Measurements from ENCODE around the gene MFAP1. TPM values are rescaled to one million over a fixed set of nuclear protein-coding genes. Genes with fewer than 3 reads are reported as not detected.
"Not testable (repeated sequence)": the region's sequence is repeated elsewhere in the genome, so short reads cannot be mapped to it uniquely, and the experiment has no call there.

MFAP1 gene
- polyA plus RNA-seq, 1 donor from 2014 or later = 37.7 TPM

DNA sequence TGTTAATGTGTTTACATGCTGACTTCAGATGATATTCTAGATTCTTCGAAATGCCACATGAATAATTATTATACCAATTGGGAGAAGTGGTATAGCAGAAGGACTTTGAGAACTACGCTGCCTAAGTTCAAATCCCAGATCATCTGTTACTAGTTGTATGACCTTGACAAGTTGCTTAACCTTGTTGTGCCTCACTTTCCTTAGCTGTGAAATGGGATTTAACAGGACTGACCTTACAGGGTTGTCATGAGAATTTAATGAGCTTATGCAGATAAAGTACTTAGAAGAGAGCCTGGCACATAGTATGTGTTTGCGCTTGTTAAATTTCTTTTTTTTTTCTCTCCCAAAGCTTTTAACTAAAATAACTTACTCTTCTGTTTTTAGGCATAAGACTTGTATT is 26.8 kb upstream of the MFAP1 start:
- no peaks in the 10 kb centered on the region for H3K79me2 ChIP-seq (replicated peaks; ENCODE audit: insufficient read depth, low read length)
- no peaks in the 10 kb centered on the region for H3K9me3 ChIP-seq (ENCODE audit: low read length)
- no peak overlapping the region for H3K27ac ChIP-seq (ENCODE audit: low read length)
- no peaks in the 10 kb centered on the region for H4K20me1 ChIP-seq (ENCODE audit: insufficient read depth)
- no peaks in the 10 kb centered on the region for H3K36me3 ChIP-seq (ENCODE audit: insufficient read depth, low read length)
- H3K4me3 ChIP-seq (ENCODE audit: low read length) = no peak overlapping the region
- H3K27me3 ChIP-seq (ENCODE audit: insufficient read depth, low read depth, low read length) = no peaks in the 10 kb centered on the region
- H3K9ac ChIP-seq (ENCODE audit: low read length) = no peak overlapping the region
- H2AFZ ChIP-seq (ENCODE audit: low read depth, low read length) = no peak overlapping the region
- H3F3A ChIP-seq (ENCODE audit: insufficient read depth, low read length, poor library complexity, severe bottlenecking) = no peaks in the 10 kb centered on the region
- H3K4me2 ChIP-seq (ENCODE audit: low read length) = no peak overlapping the region
- no peak for TF ChIP-seq POLR2AphosphoS5 (IDR thresholded peaks at IDR 0.05)
- TF ChIP-seq, protein P1, sequence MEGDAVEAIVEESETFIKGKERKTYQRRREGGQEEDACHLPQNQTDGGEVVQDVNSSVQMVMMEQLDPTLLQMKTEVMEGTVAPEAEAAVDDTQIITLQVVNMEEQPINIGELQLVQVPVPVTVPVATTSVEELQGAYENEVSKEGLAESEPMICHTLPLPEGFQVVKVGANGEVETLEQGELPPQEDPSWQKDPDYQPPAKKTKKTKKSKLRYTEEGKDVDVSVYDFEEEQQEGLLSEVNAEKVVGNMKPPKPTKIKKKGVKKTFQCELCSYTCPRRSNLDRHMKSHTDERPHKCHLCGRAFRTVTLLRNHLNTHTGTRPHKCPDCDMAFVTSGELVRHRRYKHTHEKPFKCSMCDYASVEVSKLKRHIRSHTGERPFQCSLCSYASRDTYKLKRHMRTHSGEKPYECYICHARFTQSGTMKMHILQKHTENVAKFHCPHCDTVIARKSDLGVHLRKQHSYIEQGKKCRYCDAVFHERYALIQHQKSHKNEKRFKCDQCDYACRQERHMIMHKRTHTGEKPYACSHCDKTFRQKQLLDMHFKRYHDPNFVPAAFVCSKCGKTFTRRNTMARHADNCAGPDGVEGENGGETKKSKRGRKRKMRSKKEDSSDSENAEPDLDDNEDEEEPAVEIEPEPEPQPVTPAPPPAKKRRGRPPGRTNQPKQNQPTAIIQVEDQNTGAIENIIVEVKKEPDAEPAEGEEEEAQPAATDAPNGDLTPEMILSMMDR (IDR thresholded peaks at IDR 0.05; ENCODE audit: poor library complexity, severe bottlenecking) = no peak
- no peak for TF ChIP-seq MXI1 (conservative IDR thresholded peaks at IDR 0.05; ENCODE audit: poor library complexity, severe bottlenecking)
- TF ChIP-seq, protein P2, sequence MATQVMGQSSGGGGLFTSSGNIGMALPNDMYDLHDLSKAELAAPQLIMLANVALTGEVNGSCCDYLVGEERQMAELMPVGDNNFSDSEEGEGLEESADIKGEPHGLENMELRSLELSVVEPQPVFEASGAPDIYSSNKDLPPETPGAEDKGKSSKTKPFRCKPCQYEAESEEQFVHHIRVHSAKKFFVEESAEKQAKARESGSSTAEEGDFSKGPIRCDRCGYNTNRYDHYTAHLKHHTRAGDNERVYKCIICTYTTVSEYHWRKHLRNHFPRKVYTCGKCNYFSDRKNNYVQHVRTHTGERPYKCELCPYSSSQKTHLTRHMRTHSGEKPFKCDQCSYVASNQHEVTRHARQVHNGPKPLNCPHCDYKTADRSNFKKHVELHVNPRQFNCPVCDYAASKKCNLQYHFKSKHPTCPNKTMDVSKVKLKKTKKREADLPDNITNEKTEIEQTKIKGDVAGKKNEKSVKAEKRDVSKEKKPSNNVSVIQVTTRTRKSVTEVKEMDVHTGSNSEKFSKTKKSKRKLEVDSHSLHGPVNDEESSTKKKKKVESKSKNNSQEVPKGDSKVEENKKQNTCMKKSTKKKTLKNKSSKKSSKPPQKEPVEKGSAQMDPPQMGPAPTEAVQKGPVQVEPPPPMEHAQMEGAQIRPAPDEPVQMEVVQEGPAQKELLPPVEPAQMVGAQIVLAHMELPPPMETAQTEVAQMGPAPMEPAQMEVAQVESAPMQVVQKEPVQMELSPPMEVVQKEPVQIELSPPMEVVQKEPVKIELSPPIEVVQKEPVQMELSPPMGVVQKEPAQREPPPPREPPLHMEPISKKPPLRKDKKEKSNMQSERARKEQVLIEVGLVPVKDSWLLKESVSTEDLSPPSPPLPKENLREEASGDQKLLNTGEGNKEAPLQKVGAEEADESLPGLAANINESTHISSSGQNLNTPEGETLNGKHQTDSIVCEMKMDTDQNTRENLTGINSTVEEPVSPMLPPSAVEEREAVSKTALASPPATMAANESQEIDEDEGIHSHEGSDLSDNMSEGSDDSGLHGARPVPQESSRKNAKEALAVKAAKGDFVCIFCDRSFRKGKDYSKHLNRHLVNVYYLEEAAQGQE (IDR thresholded peaks at IDR 0.05; ENCODE audit: borderline replicate concordance) = no peak
- H3K9me2 ChIP-seq (ENCODE audit: insufficient read depth, low read length) = no peaks in the 10 kb centered on the region

DNA sequence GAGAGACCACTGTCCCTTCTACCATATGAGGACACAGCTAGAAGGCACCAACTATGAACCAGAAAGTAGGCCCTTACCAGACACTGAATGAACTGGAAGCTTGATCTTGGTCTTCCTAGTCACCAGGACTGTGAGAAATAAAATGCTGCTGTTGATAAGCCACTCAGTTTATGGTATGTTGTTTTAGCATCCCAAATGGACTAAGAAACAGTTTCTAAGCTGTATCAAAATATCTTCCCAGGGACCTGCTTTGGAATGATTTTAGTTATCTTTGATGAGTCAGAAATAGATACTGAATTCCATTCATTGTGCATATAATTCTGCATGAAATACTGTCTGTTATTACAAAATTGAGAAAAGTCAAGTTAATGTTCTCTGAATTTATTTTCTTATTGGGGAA is 20.9 kb upstream of the MFAP1 start:
- no peaks in the 10 kb centered on the region for H4K20me1 ChIP-seq (ENCODE audit: insufficient read depth)
- H3K9me2 ChIP-seq (ENCODE audit: insufficient read depth, low read length) = no peaks in the 10 kb centered on the region
- H3K36me3 ChIP-seq (ENCODE audit: insufficient read depth, low read length) = no peaks in the 10 kb centered on the region
- TF ChIP-seq SMC3 (conservative IDR thresholded peaks at IDR 0.05; ENCODE audit: poor library complexity) (no peak), TAF1 (IDR thresholded peaks at IDR 0.05; ENCODE audit: low read depth) (no peak), RAD21 (conservative IDR thresholded peaks at IDR 0.05) (no peak), POLR2AphosphoS5 (IDR thresholded peaks at IDR 0.05) (no peak), EP300 (conservative IDR thresholded peaks at IDR 0.05; ENCODE audit: poor library complexity, severe bottlenecking) (no peak), MXI1 (conservative IDR thresholded peaks at IDR 0.05; ENCODE audit: poor library complexity, severe bottlenecking) (no peak), EZH2 (IDR thresholded peaks at IDR 0.05; ENCODE audit: borderline replicate concordance, insufficient read depth, low read length, poor library complexity, severe bottlenecking) (no peak)
- TF ChIP-seq, protein P1 (IDR thresholded peaks at IDR 0.05; ENCODE audit: poor library complexity, severe bottlenecking) = no peak
- TF ChIP-seq, protein P2 (IDR thresholded peaks at IDR 0.05; ENCODE audit: borderline replicate concordance) = no peak
- H3F3A ChIP-seq (ENCODE audit: insufficient read depth, low read length, poor library complexity, severe bottlenecking) = no peaks in the 10 kb centered on the region
- H3K9me3 ChIP-seq (ENCODE audit: low read length) = no peaks in the 10 kb centered on the region
- no peaks in the 10 kb centered on the region for H3K79me2 ChIP-seq (replicated peaks; ENCODE audit: insufficient read depth, low read length)
- H3K27ac ChIP-seq (ENCODE audit: low read length) = no peak overlapping the region
- H3K27me3 ChIP-seq (ENCODE audit: insufficient read depth, low read depth, low read length) = no peaks in the 10 kb centered on the region
- H3K4me2 ChIP-seq (ENCODE audit: low read length) = no peak overlapping the region
- no peak overlapping the region for H3K4me3 ChIP-seq (ENCODE audit: low read length)
- H2AFZ ChIP-seq (ENCODE audit: low read depth, low read length) = no peak overlapping the region
- no peak overlapping the region for H3K9ac ChIP-seq (ENCODE audit: low read length)

DNA sequence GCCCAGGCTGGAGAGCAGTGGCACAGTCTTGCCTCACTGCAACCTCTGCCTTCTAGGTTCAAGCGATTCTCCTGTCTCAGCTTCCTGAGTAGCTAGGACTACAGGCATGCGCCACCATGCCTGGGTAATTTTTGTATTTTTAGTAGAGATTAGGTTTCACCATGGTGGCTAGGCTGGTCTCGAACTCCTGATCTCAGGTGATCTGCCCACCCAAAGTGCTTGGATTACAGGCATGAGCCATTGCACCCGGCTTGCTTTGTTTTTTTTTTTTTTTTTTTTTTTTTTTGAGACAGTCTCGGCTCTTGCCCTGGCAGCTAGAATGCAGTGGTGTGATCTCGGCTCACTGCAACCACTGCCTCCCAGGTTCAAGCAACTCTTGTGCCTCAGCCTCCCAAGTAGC is 8.0 kb upstream of the MFAP1 start:
- H4K20me1 ChIP-seq (ENCODE audit: insufficient read depth); H3K79me2 ChIP-seq (replicated peaks; ENCODE audit: insufficient read depth, low read length); H3K9ac ChIP-seq (ENCODE audit: low read length); H3K36me3 ChIP-seq (ENCODE audit: insufficient read depth, low read length); H3K27me3 ChIP-seq (ENCODE audit: insufficient read depth, low read depth, low read length); H3K9me2 ChIP-seq (ENCODE audit: insufficient read depth, low read length); H3K4me3 ChIP-seq (ENCODE audit: low read length); H3K4me2 ChIP-seq (ENCODE audit: low read length); H3F3A ChIP-seq (ENCODE audit: insufficient read depth, low read length, poor library complexity, severe bottlenecking); H2AFZ ChIP-seq (ENCODE audit: low read depth, low read length); H3K27ac ChIP-seq (ENCODE audit: low read length); H3K9me3 ChIP-seq (ENCODE audit: low read length): not testable (repeated sequence)

Data from neural cell (in vitro differentiated cells).